MM.1S (cell line): Measurements from ENCODE around the gene GYPB.
A peak's percentile ranks its signal among the peaks of the same experiment; 100 is the strongest.
"Not testable (repeated sequence)": the region's sequence is repeated elsewhere in the genome, so short reads cannot be mapped to it uniquely, and the experiment has no call there.

ENCODE experiments used
- DNase-seq: peaks from one replicate; pipeline ENCODE4 v3.0.0-alpha.2; 2015
- H2AFZ ChIP-seq: fragments of 300-600 bp; sonication (generic); 2 replicates; pipeline ENCODE4 v1.6.0; 2016; ENCODE audit warnings: antibody characterized with exemption, low read length
- H3F3A ChIP-seq: fragments of 300-600 bp; sonication (generic); 2 replicates; pipeline ENCODE4 v1.6.1; 2016; ENCODE audit warnings: mild to moderate bottlenecking, antibody characterized with exemption, low read length, moderate library complexity, mixed read lengths; ENCODE audit not compliant: insufficient read depth
- H3K27ac ChIP-seq: fragments of 300-600 bp; sonication (generic); 2 replicates; pipeline ENCODE4 v1.5.1; 2016; ENCODE audit warnings: mild to moderate bottlenecking, low read length
- H3K27me3 ChIP-seq: fragments of 300-600 bp; sonication (generic); replicated peaks from 2 replicates; pipeline ENCODE4 v1.6.0; 2016; ENCODE audit warnings: low read length; ENCODE audit not compliant: insufficient read depth
- H3K36me3 ChIP-seq: fragments of 300-600 bp; sonication (generic); replicated peaks from 2 replicates; pipeline ENCODE4 v1.6.1; 2016; ENCODE audit warnings: mild to moderate bottlenecking, low read length, mixed read lengths; ENCODE audit not compliant: insufficient read depth
- H3K4me1 ChIP-seq: fragments of 300-600 bp; sonication (generic); 2 replicates; pipeline ENCODE4 v1.6.1; 2016; ENCODE audit warnings: low read length, mixed read lengths
- H3K4me2 ChIP-seq: fragments of 300-600 bp; sonication (generic); 2 replicates; pipeline ENCODE4 v1.6.0; 2016; ENCODE audit warnings: low read depth, low read length
- H3K4me3 ChIP-seq: fragments of 300-600 bp; sonication (generic); 2 replicates; pipeline ENCODE4 v1.5.1; 2016; ENCODE audit warnings: low read length, mixed read lengths
- H3K79me2 ChIP-seq: fragments of 300-600 bp; sonication (generic); 2 replicates; pipeline ENCODE4 v1.6.1; 2016; ENCODE audit warnings: mixed run types, low read length, mixed read lengths
- H3K9ac ChIP-seq: fragments of 300-600 bp; sonication (generic); 2 replicates; pipeline ENCODE4 v1.6.1; 2016; ENCODE audit warnings: low read length, mixed read lengths
- H3K9me2 ChIP-seq: fragments of 300-600 bp; sonication (generic); replicated peaks from 2 replicates; pipeline ENCODE4 v1.6.1; 2016; ENCODE audit warnings: mild to moderate bottlenecking, low read length, mixed read lengths; ENCODE audit not compliant: insufficient read depth
- H3K9me3 ChIP-seq: fragments of 300-600 bp; sonication (generic); replicated peaks from 2 replicates; pipeline ENCODE4 v1.6.1; 2016; ENCODE audit warnings: mild to moderate bottlenecking, low read length, mixed read lengths; ENCODE audit not compliant: insufficient read depth
- H4K20me1 ChIP-seq: fragments of 300-600 bp; sonication (generic); 2 replicates; pipeline ENCODE4 v1.6.1; 2016; ENCODE audit warnings: mild to moderate bottlenecking, low read length, moderate library complexity, mixed read lengths; ENCODE audit not compliant: insufficient read depth
- CTCF ChIP-seq: fragments of 300-600 bp; sonication (generic); IDR thresholded peaks from 2 replicates; pipeline ENCODE4 v1.5.1; 2016; ENCODE audit warnings: antibody characterized with exemption, low read length, mixed read lengths
- EZH2 ChIP-seq: fragments of 300-600 bp; sonication (generic); optimal IDR thresholded peaks from 2 replicates; pipeline ENCODE3; 2017; ENCODE audit warnings: low read depth, mild to moderate bottlenecking, antibody characterized with exemption, low read length, mixed read lengths
- EZH2phosphoT487 ChIP-seq: fragments of 300-600 bp; sonication (generic); IDR thresholded peaks from 2 replicates; pipeline ENCODE4 v1.6.1; 2018; ENCODE audit warnings: antibody characterized with exemption, low read length

Gene GYPB

GRCh38 chr4:144003205-144003889 lies 15.8 kb downstream of the GYPB start:
- H3K27ac ChIP-seq, H4K20me1 ChIP-seq, H3K27me3 ChIP-seq, DNase-seq, H3K4me2 ChIP-seq, H3K79me2 ChIP-seq, H2AFZ ChIP-seq, H3K9me3 ChIP-seq, H3K9me2 ChIP-seq, H3K4me3 ChIP-seq, H3F3A ChIP-seq, H3K9ac ChIP-seq, H3K4me1 ChIP-seq, H3K36me3 ChIP-seq: not testable (repeated sequence)

- not testable (repeated sequence) for DNase-seq, H3K4me1 ChIP-seq, H3K9me3 ChIP-seq, H3K4me3 ChIP-seq, H2AFZ ChIP-seq, H3K27ac ChIP-seq, H3K27me3 ChIP-seq, H3F3A ChIP-seq, H3K36me3 ChIP-seq, H4K20me1 ChIP-seq, H3K4me2 ChIP-seq, H3K9me2 ChIP-seq, H3K79me2 ChIP-seq, H3K9ac ChIP-seq
These were observed 18.7 kb downstream of the GYPB start for GRCh38 chr4:144000331-144000995.

GRCh38 chr4:143996193-143996592 lies 23.0 kb downstream of the GYPB start:
- H3F3A ChIP-seq, H3K4me1 ChIP-seq: not testable (repeated sequence)
- peak; percentile 18 for DNase-seq

GRCh38 chr4:143991761-143992160 lies 27.4 kb downstream of the GYPB start:
- H3K4me3 ChIP-seq, H3K4me2 ChIP-seq, H3K79me2 ChIP-seq, DNase-seq, H3K9ac ChIP-seq, H4K20me1 ChIP-seq, H3K36me3 ChIP-seq, H3F3A ChIP-seq, H3K9me3 ChIP-seq, H2AFZ ChIP-seq, H3K27ac ChIP-seq, H3K4me1 ChIP-seq, H3K9me2 ChIP-seq, H3K27me3 ChIP-seq: not testable (repeated sequence)

More at GRCh38 chr4:143996193-143996592, 23.0 kb downstream of the GYPB start:
- not testable (repeated sequence) for H3K4me3 ChIP-seq, H3K36me3 ChIP-seq, H3K9me3 ChIP-seq, H3K9me2 ChIP-seq, H3K4me2 ChIP-seq, H2AFZ ChIP-seq, H3K9ac ChIP-seq, H4K20me1 ChIP-seq, H3K79me2 ChIP-seq, H3K27me3 ChIP-seq, H3K27ac ChIP-seq

GRCh38 chr4:143990717-143991116 lies 28.5 kb downstream of the GYPB start:
- DNase-seq, H3K4me2 ChIP-seq, H3K9me3 ChIP-seq, H3K27ac ChIP-seq, H3K27me3 ChIP-seq, H3K36me3 ChIP-seq, H3K79me2 ChIP-seq, H3K9me2 ChIP-seq, H3K4me3 ChIP-seq, H3F3A ChIP-seq, H3K4me1 ChIP-seq, H2AFZ ChIP-seq, H4K20me1 ChIP-seq, H3K9ac ChIP-seq: not testable (repeated sequence)

- Histone ChIP-seq H3K4me1 (no peaks in the 10 kb centered on the region), H3K9me2 (no peaks in the 10 kb centered on the region), H3K27me3 (no peaks in the 10 kb centered on the region), H3K9ac (no peak overlapping the region), H3K9me3 (no peaks in the 10 kb centered on the region), H2AFZ (no peak overlapping the region), H3K36me3 (no peaks in the 10 kb centered on the region), H3K4me3 (no peak overlapping the region), H3K27ac (no peak overlapping the region), H3F3A (no peaks in the 10 kb centered on the region), H4K20me1 (no peaks in the 10 kb centered on the region), H3K4me2 (no peak overlapping the region), H3K79me2 (no peaks in the 10 kb centered on the region)
- no peak for DNase-seq
- TF ChIP-seq CTCF (no peak), EZH2phosphoT487 (no peak), EZH2 (no peak)
These were observed 33.0 kb downstream of the GYPB start for GRCh38 chr4:143986180-143986579.

GRCh38 chr4:143980776-143981175 lies 38.4 kb downstream of the GYPB start:
- not testable (repeated sequence) for H3K79me2 ChIP-seq, H3K4me3 ChIP-seq, H3K4me1 ChIP-seq, H4K20me1 ChIP-seq, H3K9ac ChIP-seq, H3K4me2 ChIP-seq, H3F3A ChIP-seq, H3K36me3 ChIP-seq, H3K9me3 ChIP-seq, H3K9me2 ChIP-seq, H3K27ac ChIP-seq, H2AFZ ChIP-seq, H3K27me3 ChIP-seq
- peak; percentile 40 for DNase-seq
